NCI-H2227 (cell line): ENCODE measurements around the gene OR51B4.
"Not testable (repeated sequence)": the region's sequence is repeated elsewhere in the genome, so short reads cannot be mapped to it uniquely, and the experiment has no call there.

Source experiments
- DNase-seq: peaks from one replicate; lab custom pipeline; 2025; ENCODE audit not compliant: unreplicated experiment; lab: John Stamatoyannopoulos, UW

The OR51B4 gene

GRCh38 chr11:5275369-5276110, 26.2 kb downstream of the OR51B4 start:
- no peak for DNase-seq

- DNase-seq, result no peak
Observed at GRCh38 chr11:5274395-5274794, 27.4 kb downstream of the OR51B4 start.

- no peak for DNase-seq
Observed at GRCh38 chr11:5272395-5273017, 29.2 kb downstream of the OR51B4 start.

GRCh38 chr11:5269715-5270147, 32.0 kb downstream of the OR51B4 start, which contains the start of gene HBE1:
Gene HBE1 (minus strand): TSS chr11:5269945. CDS start chr11:5269890, 55 bp downstream.
- no peak for DNase-seq

GRCh38 chr11:5267033-5267563, 34.6 kb downstream of the OR51B4 start:
- DNase-seq, result no peak

- no peak for DNase-seq
Observed at GRCh38 chr11:5266609-5267008, 35.1 kb downstream of the OR51B4 start.

- DNase-seq, result no peak
Observed at GRCh38 chr11:5265832-5266231, 35.9 kb downstream of the OR51B4 start.

GRCh38 chr11:5258543-5259262, 43.0 kb downstream of the OR51B4 start:
- no peak for DNase-seq

- DNase-seq, result no peak
Observed at GRCh38 chr11:5257296-5257695, 44.5 kb downstream of the OR51B4 start.

GRCh38 chr11:5254646-5255413, 46.9 kb downstream of the OR51B4 start, which contains the start of gene HBG2:
Gene HBG2 (minus strand): TSS chr11:5254781. CDS start chr11:5254728, 53 bp downstream.
- DNase-seq, result not testable (repeated sequence)

GRCh38 chr11:5254023-5254422, 47.7 kb downstream of the OR51B4 start:
- not testable (repeated sequence) for DNase-seq

GRCh38 chr11:5253440-5253839, 48.3 kb downstream of the OR51B4 start:
- DNase-seq, result not testable (repeated sequence)

- DNase-seq, result no peak
Observed at GRCh38 chr11:5252919-5253265, 48.9 kb downstream of the OR51B4 start.

- DNase-seq, result no peak
Observed at GRCh38 chr11:5252192-5252918, 49.4 kb downstream of the OR51B4 start.

- no peak for DNase-seq
Observed at GRCh38 chr11:5251746-5252145, 50.0 kb downstream of the OR51B4 start.
